Osteoblast (primary cell): ENCODE data around the gene MAML2. TPM values are rescaled to one million over a fixed set of nuclear protein-coding genes. Genes with fewer than 3 reads are reported as not detected.
A peak's percentile ranks its signal among the peaks of the same experiment; 100 is the strongest.

ENCODE experiments used
- DNase-seq: peaks from one replicate; pipeline ENCODE4 v3.0.0; 2011; ENCODE audit warnings: low spot score, mixed read lengths; ENCODE audit not compliant: insufficient read length; ENCODE audit errors: missing footprints
- H2AFZ ChIP-seq: 2 replicates; pipeline ENCODE4 v1.6.0; 2011; ENCODE audit warnings: mild to moderate bottlenecking, low read length
- H3K27ac ChIP-seq: 2 replicates; pipeline ENCODE4 v1.5.1; 2011; ENCODE audit warnings: mild to moderate bottlenecking, low read depth, low read length, moderate library complexity
- H3K27me3 ChIP-seq: 2 replicates; pipeline ENCODE4 v1.6.0; 2012; ENCODE audit warnings: mild to moderate bottlenecking, control low read depth, inconsistent platforms, low read length, moderate library complexity; ENCODE audit not compliant: insufficient read depth
- H3K36me3 ChIP-seq: 2 replicates; pipeline ENCODE4 v1.5.1; 2011; ENCODE audit warnings: mild to moderate bottlenecking, low read length, control low read depth, moderate library complexity; ENCODE audit not compliant: insufficient read depth
- H3K4me1 ChIP-seq: 2 replicates; pipeline ENCODE4 v1.5.1; 2011; ENCODE audit warnings: mild to moderate bottlenecking, low read length, control low read depth, moderate library complexity; ENCODE audit not compliant: insufficient read depth
- H3K4me2 ChIP-seq: 2 replicates; pipeline ENCODE4 v1.6.0; 2011; ENCODE audit warnings: mild to moderate bottlenecking, low read length; ENCODE audit not compliant: insufficient read depth
- H3K4me3 ChIP-seq: fragments of 200-600 bp; sonication (generic); 3 replicates; pipeline ENCODE4 v1.5.1; 2012; ENCODE audit warnings: mild to moderate bottlenecking, low read length, inconsistent platforms; ENCODE audit not compliant: insufficient read depth
- H3K79me2 ChIP-seq: 2 replicates; pipeline ENCODE4 v1.6.0; 2012; ENCODE audit warnings: mild to moderate bottlenecking, low read length, control low read depth, inconsistent platforms; ENCODE audit not compliant: insufficient read depth
- H3K9me3 ChIP-seq: 2 replicates; pipeline ENCODE4 v1.5.1; 2011; ENCODE audit warnings: low read depth, low read length, control low read depth
- H4K20me1 ChIP-seq: 2 replicates; pipeline ENCODE4 v1.6.0; 2012; ENCODE audit warnings: mild to moderate bottlenecking, low read length, control low read depth; ENCODE audit not compliant: insufficient read depth
- total RNA-seq: library from RNA; depleted of rRNA; stranded (reverse); fragments of >200 nt; gene quantifications from 2 replicates; pipeline ENCODE4 v1.2.3, GENCODE V29; 2012
- TF ChIP-seq, protein P1 (sequence below): IDR thresholded peaks from 2 replicates; pipeline ENCODE4 v1.5.1; 2011; ENCODE audit warnings: mild to moderate bottlenecking, low read depth, low read length, moderate library complexity; ENCODE audit errors: extremely low read depth

The MAML2 gene
- total RNA-seq, 1 donor: 17.4 TPM

DNA sequence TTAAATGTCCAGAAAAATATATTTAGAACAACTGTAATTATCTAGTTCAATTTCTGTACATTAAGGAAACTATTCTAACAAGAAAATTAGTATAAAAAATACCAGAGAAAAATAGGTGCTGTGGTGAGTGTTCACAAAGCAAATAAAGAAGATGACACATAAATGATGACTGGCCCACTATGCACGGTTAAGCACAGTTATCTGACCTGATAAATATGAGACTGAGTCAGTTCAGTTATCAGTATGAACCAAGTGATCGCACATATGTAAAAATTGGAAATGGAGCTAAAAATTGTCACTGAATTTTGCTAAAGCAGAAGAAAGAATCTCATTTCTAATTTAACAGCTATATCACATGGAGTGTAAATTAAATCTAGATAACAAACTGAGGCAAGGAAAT is 18.8 kb upstream of the MAML2 start:
- H2AFZ ChIP-seq: no peak overlapping the region
- H4K20me1 ChIP-seq: no peaks in the 10 kb centered on the region
- no peaks in the 10 kb centered on the region for H3K4me1 ChIP-seq
- TF ChIP-seq, protein P1, sequence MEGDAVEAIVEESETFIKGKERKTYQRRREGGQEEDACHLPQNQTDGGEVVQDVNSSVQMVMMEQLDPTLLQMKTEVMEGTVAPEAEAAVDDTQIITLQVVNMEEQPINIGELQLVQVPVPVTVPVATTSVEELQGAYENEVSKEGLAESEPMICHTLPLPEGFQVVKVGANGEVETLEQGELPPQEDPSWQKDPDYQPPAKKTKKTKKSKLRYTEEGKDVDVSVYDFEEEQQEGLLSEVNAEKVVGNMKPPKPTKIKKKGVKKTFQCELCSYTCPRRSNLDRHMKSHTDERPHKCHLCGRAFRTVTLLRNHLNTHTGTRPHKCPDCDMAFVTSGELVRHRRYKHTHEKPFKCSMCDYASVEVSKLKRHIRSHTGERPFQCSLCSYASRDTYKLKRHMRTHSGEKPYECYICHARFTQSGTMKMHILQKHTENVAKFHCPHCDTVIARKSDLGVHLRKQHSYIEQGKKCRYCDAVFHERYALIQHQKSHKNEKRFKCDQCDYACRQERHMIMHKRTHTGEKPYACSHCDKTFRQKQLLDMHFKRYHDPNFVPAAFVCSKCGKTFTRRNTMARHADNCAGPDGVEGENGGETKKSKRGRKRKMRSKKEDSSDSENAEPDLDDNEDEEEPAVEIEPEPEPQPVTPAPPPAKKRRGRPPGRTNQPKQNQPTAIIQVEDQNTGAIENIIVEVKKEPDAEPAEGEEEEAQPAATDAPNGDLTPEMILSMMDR: no peak
- H3K9me3 ChIP-seq: no peaks in the 10 kb centered on the region
- no peak overlapping the region for H3K4me2 ChIP-seq
- H3K27me3 ChIP-seq: no peaks in the 10 kb centered on the region
- DNase-seq: peak; percentile 38
- no peak overlapping the region for H3K4me3 ChIP-seq
- H3K36me3 ChIP-seq: peaks cover 29% of the 10 kb centered on the region
- H3K27ac ChIP-seq: no peak overlapping the region
- no peaks in the 10 kb centered on the region for H3K79me2 ChIP-seq

DNA sequence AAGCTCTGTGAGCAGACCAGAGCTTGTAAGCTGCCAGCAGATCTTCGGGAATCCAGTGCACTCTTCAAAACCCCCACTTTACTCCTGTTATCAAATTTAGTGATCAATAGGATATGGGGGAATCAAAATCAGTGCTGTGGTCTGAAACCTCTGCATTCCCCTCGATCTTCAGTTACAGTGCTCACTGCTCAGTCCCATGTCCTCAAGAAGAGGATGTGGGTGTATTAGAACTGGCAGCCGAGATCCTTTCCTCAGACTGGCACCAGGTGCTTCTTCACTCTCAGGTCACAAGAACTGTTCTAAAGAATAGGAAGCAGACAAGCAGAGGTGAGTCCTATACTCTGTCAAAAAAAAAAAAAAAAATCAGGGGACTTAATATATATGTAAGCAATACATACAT is 15.3 kb upstream of the MAML2 start:
- H3K79me2 ChIP-seq: no peaks in the 10 kb centered on the region

DNA sequence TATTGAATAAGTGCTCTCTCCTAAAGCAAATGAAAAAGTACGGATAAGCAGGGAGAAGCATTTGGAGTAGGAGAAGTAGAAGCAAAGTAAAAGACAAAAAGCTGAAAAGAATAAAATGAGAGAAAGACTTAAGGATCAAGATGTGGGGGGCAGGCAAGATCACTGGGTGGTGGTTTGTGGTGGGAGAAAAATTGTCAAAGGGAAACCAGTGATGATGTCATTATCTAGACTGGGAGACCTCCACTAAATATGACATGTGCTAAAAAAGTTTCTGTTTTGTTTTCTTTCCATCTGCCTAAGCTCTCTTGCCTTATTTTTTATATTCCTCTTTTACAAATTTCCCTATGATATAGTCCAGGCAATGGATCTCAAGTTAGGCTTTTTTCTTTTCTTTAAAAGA is 14.8 kb upstream of the MAML2 start:
- no peaks in the 10 kb centered on the region for H3K27me3 ChIP-seq
- H4K20me1 ChIP-seq: no peaks in the 10 kb centered on the region
- H3K4me1 ChIP-seq: no peaks in the 10 kb centered on the region
- DNase-seq: no peak
- no peak overlapping the region for H3K27ac ChIP-seq
- H3K9me3 ChIP-seq: no peaks in the 10 kb centered on the region
- H3K4me3 ChIP-seq: no peak overlapping the region
- no peak overlapping the region for H3K4me2 ChIP-seq
- H3K36me3 ChIP-seq: peaks cover 16% of the 10 kb centered on the region
- H2AFZ ChIP-seq: no peak overlapping the region
- H3K79me2 ChIP-seq: no peaks in the 10 kb centered on the region
- TF ChIP-seq, protein P1: no peak

More for the DNA sequence above, 15.3 kb upstream of the MAML2 start:
- no peak overlapping the region for H3K4me2 ChIP-seq
- no peak overlapping the region for H3K27ac ChIP-seq
- H3K9me3 ChIP-seq: no peaks in the 10 kb centered on the region
- no peaks in the 10 kb centered on the region for H3K4me1 ChIP-seq
- H3K36me3 ChIP-seq: peaks cover 16% of the 10 kb centered on the region
- H2AFZ ChIP-seq: no peak overlapping the region
- no peaks in the 10 kb centered on the region for H3K27me3 ChIP-seq
- H3K4me3 ChIP-seq: no peak overlapping the region
- no peaks in the 10 kb centered on the region for H4K20me1 ChIP-seq
- TF ChIP-seq, protein P1: no peak
- DNase-seq: no peak

DNA sequence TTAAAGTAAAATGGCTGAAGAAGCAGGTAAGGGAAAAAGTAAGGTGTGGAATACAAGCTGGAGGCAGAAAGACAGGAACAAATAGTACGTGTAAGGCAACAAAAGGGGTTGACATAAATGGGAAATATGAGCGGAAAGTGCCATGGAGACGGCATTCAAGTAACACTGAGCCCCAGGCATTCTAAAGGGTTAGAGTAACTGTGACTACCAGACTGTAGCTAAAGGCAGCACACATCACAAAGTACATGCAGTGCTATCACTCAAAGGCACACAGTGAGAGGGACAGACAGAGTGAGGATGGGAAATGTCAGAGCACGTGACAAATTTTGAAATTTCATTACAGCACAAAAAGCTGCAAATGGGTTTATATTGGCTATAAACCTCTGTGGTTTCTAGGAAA is 13.9 kb upstream of the MAML2 start:
- TF ChIP-seq, protein P1: no peak
- H3K27me3 ChIP-seq: no peaks in the 10 kb centered on the region
- no peak overlapping the region for H3K4me3 ChIP-seq
- H3K79me2 ChIP-seq: no peaks in the 10 kb centered on the region
- H3K9me3 ChIP-seq: no peaks in the 10 kb centered on the region
- no peaks in the 10 kb centered on the region for H4K20me1 ChIP-seq
- H3K36me3 ChIP-seq: peaks cover 16% of the 10 kb centered on the region
- no peaks in the 10 kb centered on the region for H3K4me1 ChIP-seq
- no peak overlapping the region for H3K27ac ChIP-seq
- no peak overlapping the region for H3K4me2 ChIP-seq
- no peak for DNase-seq
- H2AFZ ChIP-seq: no peak overlapping the region
